CD14-positive monocyte (primary cell): ENCODE measurements around the gene STXBP5. TPM values are rescaled to one million over a fixed set of nuclear protein-coding genes. Genes with fewer than 3 reads are reported as not detected.

Experiments
- DNase-seq, 3 donors: peaks; one replicate each; pipeline ENCODE4 v3.0.0-alpha.2; 2011 to 2022
- H2AFZ ChIP-seq: 2 replicates; pipeline ENCODE4 v1.6.0; 2012; ENCODE audit warnings: mild to moderate bottlenecking, low read depth, low read length, inconsistent platforms; ENCODE audit not compliant: insufficient read depth, poor library complexity, severe bottlenecking
- H3K27ac ChIP-seq, 2 donors: 1 replicate in 1 of 2; 2 replicates in 1 of 2; pipeline ENCODE4 v1.5.1; 2012 to 2013; ENCODE audit warnings: low read length in 2 of 2, control low read depth in 1 of 2, inconsistent platforms in 1 of 2, low read depth in 1 of 2, mild to moderate bottlenecking in 1 of 2
- H3K27me3 ChIP-seq, 2 donors: one replicate each; pipeline versions ENCODE4 v1.6.0 to v1.6.1; 2011 to 2013; ENCODE audit warnings: low read length in 2 of 2; ENCODE audit not compliant: control insufficient read depth in 2 of 2, insufficient read depth in 2 of 2
- H3K36me3 ChIP-seq, 2 donors: replicated peaks in 1 of 2; 1 replicate in 1 of 2; 2 replicates in 1 of 2; pipeline versions ENCODE4 v1.5.1 to v1.6.1; 2012 to 2013; ENCODE audit warnings: low read length in 2 of 2, control low read depth in 1 of 2, inconsistent platforms in 1 of 2, mild to moderate bottlenecking in 1 of 2; ENCODE audit not compliant: insufficient read depth in 2 of 2, control insufficient read depth in 1 of 2
- H3K4me1 ChIP-seq, 2 donors: 1 replicate in 1 of 2; 2 replicates in 1 of 2; pipeline versions ENCODE4 v1.5.1 to v1.6.1; 2012 to 2013; ENCODE audit warnings: low read length in 2 of 2, control low read depth in 1 of 2, inconsistent platforms in 1 of 2, mild to moderate bottlenecking in 1 of 2, moderate library complexity in 1 of 2; ENCODE audit not compliant: insufficient read depth in 2 of 2, control insufficient read depth in 1 of 2
- H3K4me2 ChIP-seq: replicated peaks from 2 replicates; pipeline ENCODE3; 2012; ENCODE audit warnings: low read length, moderate library complexity, mild to moderate bottlenecking; ENCODE audit not compliant: poor library complexity, severe bottlenecking; ENCODE audit errors: extremely low read depth
- H3K4me3 ChIP-seq, 3 experiments: fragments of 200-600 bp in 1 of 3; sonication (generic) in 1 of 3; replicated peaks in 1 of 3; 1 replicate in 2 of 3; 2 replicates in 1 of 3; pipeline ENCODE4 v1.5.1; 2011 to 2013; ENCODE audit warnings: low read length in 3 of 3, mild to moderate bottlenecking in 3 of 3, control low read depth in 2 of 3, low read depth in 2 of 3, inconsistent platforms in 1 of 3, moderate library complexity in 1 of 3
- H3K79me2 ChIP-seq: 2 replicates; pipeline ENCODE4 v1.6.0; 2012; ENCODE audit warnings: mild to moderate bottlenecking, control low read depth, inconsistent platforms, low read length, moderate library complexity; ENCODE audit not compliant: insufficient read depth
- H3K9ac ChIP-seq: 2 replicates; pipeline ENCODE4 v1.6.0; 2017; ENCODE audit warnings: low read length, mild to moderate bottlenecking; ENCODE audit not compliant: insufficient read depth, poor library complexity, severe bottlenecking
- H3K9me3 ChIP-seq, 2 donors: replicated peaks in 1 of 2; 1 replicate in 1 of 2; 2 replicates in 1 of 2; pipeline versions ENCODE4 v1.5.1 to v1.6.1; 2012 to 2013; ENCODE audit warnings: low read length in 2 of 2, control low read depth in 1 of 2; ENCODE audit not compliant: control insufficient read depth in 1 of 2, insufficient read depth in 1 of 2
- H4K20me1 ChIP-seq: 2 replicates; pipeline ENCODE4 v1.6.0; 2012; ENCODE audit warnings: mild to moderate bottlenecking, low read length, control low read depth, moderate library complexity; ENCODE audit not compliant: insufficient read depth
- H3K27ac Mint-ChIP-seq, 7 donors: one replicate each; pipeline ENCODE4 v1.8.0; 2020; ENCODE audit warnings: mild to moderate bottlenecking in 7 of 7, mixed read lengths in 7 of 7, moderate library complexity in 6 of 7, inconsistent platforms in 2 of 7
- H3K27me3 Mint-ChIP-seq, 3 donors: one replicate each; pipeline ENCODE4 v1.8.0; 2021 to 2022; ENCODE audit warnings: low read depth in 3 of 3, mild to moderate bottlenecking in 3 of 3, mixed read lengths in 3 of 3, moderate library complexity in 3 of 3, inconsistent platforms in 1 of 3
- H3K36me3 Mint-ChIP-seq, 2 donors: one replicate each; pipeline ENCODE4 v1.8.0; 2020; ENCODE audit warnings: mixed read lengths in 2 of 2, inconsistent platforms in 1 of 2, mild to moderate bottlenecking in 1 of 2
- H3K4me1 Mint-ChIP-seq: one replicate; pipeline ENCODE4 v1.8.0; 2020; ENCODE audit warnings: mild to moderate bottlenecking, mixed read lengths
- H3K4me3 Mint-ChIP-seq, 2 donors: one replicate each; pipeline ENCODE4 v1.8.0; 2020; ENCODE audit warnings: mild to moderate bottlenecking in 2 of 2, mixed read lengths in 2 of 2, moderate library complexity in 1 of 2
- H3K9me3 Mint-ChIP-seq, 7 donors: one replicate each; pipeline ENCODE4 v1.8.0; 2020 to 2022; ENCODE audit warnings: mixed read lengths in 7 of 7, mild to moderate bottlenecking in 6 of 7, moderate library complexity in 6 of 7, inconsistent platforms in 2 of 7
- WGBS: methylation state at CpG from one replicate; pipeline ENCODE4 v1.1.5; 2013; ENCODE audit warnings: missing lambda C conversion rate; ENCODE audit not compliant: insufficient coverage; 5-methylcytosine and 5-hydroxymethylcytosine counted together
- intact Hi-C, 2 donors: fragments of 100-400 bp; cut with micrococcal nuclease; formaldehyde crosslinking; loops; one replicate each; pipeline versions ENCODE4 v1.15.0 to v1.15.1; 2023
- polyA plus RNA-seq, 3 donors: library from polyadenylated mRNA; depleted of rRNA in 1 of 3; unstranded in 2 of 3; stranded (reverse) in 1 of 3; fragments of 300-500 nt in 2 of 3; fragments of >200 nt in 1 of 3; fragmentation: Illumina TruSeq in 2 of 3; gene quantifications; 1 replicate in 2 of 3; 2 replicates in 1 of 3; pipeline ENCODE4 v1.2.3, GENCODE V29; 2012 to 2021
- TF ChIP-seq, protein P1 (sequence below): fragments of 200-600 bp; IDR thresholded peaks from one replicate; pipeline ENCODE4 v1.8.0; 2022; ENCODE audit warnings: antibody characterized with exemption, mild to moderate bottlenecking

The STXBP5 gene
- polyA plus RNA-seq, 3 donors, result 1.5 to 8.8 (median 2.0) TPM

DNA sequence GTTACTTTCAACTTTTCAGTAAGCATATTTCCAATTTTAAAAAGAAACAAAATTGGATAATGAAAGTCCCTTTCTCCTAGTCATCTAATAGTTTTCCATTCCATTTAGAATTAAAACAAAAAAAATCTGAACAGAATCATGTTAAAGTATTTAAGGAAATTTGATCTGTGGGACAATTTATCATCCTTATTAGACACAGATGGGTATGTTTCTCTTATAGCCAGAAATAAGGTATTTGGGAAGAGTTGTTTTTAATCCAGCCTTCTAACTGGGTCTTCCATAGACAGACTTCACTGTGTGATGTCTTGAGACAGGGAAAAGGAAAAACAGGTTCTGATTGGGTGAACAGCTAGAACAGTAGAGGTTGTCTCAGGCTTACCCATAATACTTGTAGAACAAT is 39.5 kb upstream of the STXBP5 start:
- Histone ChIP-seq H3K36me3 (no peaks in the 10 kb centered on the region), H3K4me1 (no peaks in the 10 kb centered on the region), H3K4me3 (no peak overlapping the region), H3K27ac (no peak overlapping the region), H3K4me2 (no peak overlapping the region), H3K9ac (no peak overlapping the region), H4K20me1 (no peaks in the 10 kb centered on the region), H3K79me2 (no peaks in the 10 kb centered on the region), H3K9me3 (no peaks in the 10 kb centered on the region), H2AFZ (no peak overlapping the region), H3K27me3 (no peaks in the 10 kb centered on the region)
- intact Hi-C loops, result no loop called here
- Mint-ChIP-seq H3K27me3 (peaks cover 0 to 2% (median 2%) of the 10 kb centered on the region in 3 donors), H3K4me1 (no peaks in the 10 kb centered on the region), H3K9me3 (peaks cover 0 to 8% (median 4%) of the 10 kb centered on the region in 7 donors), H3K4me3 (no peak overlapping the region), H3K36me3 (no peaks in the 10 kb centered on the region), H3K27ac (no peak overlapping the region)
- no peak for DNase-seq
- TF ChIP-seq, protein P1, sequence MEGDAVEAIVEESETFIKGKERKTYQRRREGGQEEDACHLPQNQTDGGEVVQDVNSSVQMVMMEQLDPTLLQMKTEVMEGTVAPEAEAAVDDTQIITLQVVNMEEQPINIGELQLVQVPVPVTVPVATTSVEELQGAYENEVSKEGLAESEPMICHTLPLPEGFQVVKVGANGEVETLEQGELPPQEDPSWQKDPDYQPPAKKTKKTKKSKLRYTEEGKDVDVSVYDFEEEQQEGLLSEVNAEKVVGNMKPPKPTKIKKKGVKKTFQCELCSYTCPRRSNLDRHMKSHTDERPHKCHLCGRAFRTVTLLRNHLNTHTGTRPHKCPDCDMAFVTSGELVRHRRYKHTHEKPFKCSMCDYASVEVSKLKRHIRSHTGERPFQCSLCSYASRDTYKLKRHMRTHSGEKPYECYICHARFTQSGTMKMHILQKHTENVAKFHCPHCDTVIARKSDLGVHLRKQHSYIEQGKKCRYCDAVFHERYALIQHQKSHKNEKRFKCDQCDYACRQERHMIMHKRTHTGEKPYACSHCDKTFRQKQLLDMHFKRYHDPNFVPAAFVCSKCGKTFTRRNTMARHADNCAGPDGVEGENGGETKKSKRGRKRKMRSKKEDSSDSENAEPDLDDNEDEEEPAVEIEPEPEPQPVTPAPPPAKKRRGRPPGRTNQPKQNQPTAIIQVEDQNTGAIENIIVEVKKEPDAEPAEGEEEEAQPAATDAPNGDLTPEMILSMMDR, result no peak

DNA sequence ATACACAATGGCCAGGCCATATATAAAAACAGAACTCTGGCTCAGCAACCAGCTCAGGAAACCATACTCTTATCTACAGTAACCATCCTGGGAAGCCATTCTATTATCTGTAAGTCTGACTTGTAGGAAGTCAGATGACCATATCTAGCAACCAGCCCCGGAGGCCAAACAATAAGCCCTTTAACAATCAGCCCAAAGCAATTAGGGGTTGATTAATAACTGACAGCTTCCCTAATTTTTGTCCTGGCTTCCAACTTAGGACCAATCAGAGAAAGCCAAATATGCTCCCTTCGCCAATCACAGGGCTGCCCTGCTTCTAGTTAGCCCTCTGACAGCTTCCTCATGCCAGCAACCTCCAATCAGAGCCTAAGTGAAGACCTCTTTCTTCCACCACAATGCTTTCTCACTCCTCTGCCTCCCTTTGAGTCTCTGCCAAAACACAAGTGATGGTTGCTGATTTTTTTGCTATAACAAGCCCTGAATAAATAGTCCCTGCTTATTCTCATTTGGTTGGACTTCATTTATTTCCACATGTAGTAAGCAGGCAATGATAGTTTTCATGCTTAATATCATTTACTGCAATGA is 37.8 kb upstream of the STXBP5 start:
- H4K20me1 ChIP-seq, result no peaks in the 10 kb centered on the region
- H3K4me1 ChIP-seq, result no peaks in the 10 kb centered on the region
- peaks cover 0 to 2% (median 2%) of the 10 kb centered on the region in 3 donors for H3K27me3 Mint-ChIP-seq
- no peaks in the 10 kb centered on the region for H3K36me3 Mint-ChIP-seq
- peaks cover 0 to 8% (median 4%) of the 10 kb centered on the region in 7 donors for H3K9me3 Mint-ChIP-seq
- 90% methylated on average over 1 of the region's 2 CpGs for WGBS
- no peak overlapping the region for H3K4me3 Mint-ChIP-seq
- H3K4me2 ChIP-seq, result no peak overlapping the region
- H3K4me3 ChIP-seq, result no peak overlapping the region
- intact Hi-C loops, result no loop called here
- no peak overlapping the region for H3K9ac ChIP-seq
- no peaks in the 10 kb centered on the region for H3K79me2 ChIP-seq
- H2AFZ ChIP-seq, result no peak overlapping the region
- H3K9me3 ChIP-seq, result no peaks in the 10 kb centered on the region
- no peak for DNase-seq
- H3K27ac Mint-ChIP-seq, result no peak overlapping the region
- no peaks in the 10 kb centered on the region for H3K27me3 ChIP-seq
- H3K27ac ChIP-seq, result no peak overlapping the region
- TF ChIP-seq, protein P1, result no peak
- H3K36me3 ChIP-seq, result no peaks in the 10 kb centered on the region
- no peaks in the 10 kb centered on the region for H3K4me1 Mint-ChIP-seq
